Measurements from ENCODE around the gene PTPN21. TPM values are rescaled to one million over a fixed set of nuclear protein-coding genes. Genes with fewer than 3 reads are reported as not detected.

Gene PTPN21
- total and polyA plus RNA-seq, 4 donors = 2.1 to 7.2 (median 3.1) TPM

- DNase-seq (ENCODE audit: low spot score) = no peak
- TF ChIP-seq CTCF (IDR thresholded peaks at IDR 0.05; ENCODE audit: low read depth, low read length, missing input control) (no peak), HNF4A (conservative IDR thresholded peaks at IDR 0.05) (peak in 1 of 2 donors; percentile 31)
- peaks cover 0 to 2% (median under 1%) of the 10 kb centered on the region in 4 donors for H3K4me1 ChIP-seq (ENCODE audit: control insufficient read depth in 4 of 4, insufficient read depth in 4 of 4, low read length in 3 of 4)
- H3K9ac ChIP-seq (ENCODE audit: low read depth in 1 of 2, low read length in 2 of 2) = no peak overlapping the region
- 82% methylated on average over 2 of the region's 2 CpGs for WGBS
- no peak overlapping the region for H3K4me3 ChIP-seq (ENCODE audit: low read depth in 1 of 3, low read length in 3 of 3)
- no peaks in the 10 kb centered on the region for H3K27me3 ChIP-seq (ENCODE audit: control insufficient read depth in 4 of 4, insufficient read depth in 4 of 4, low read length in 3 of 4)
- peaks cover 2 to 71% (median 55%) of the 10 kb centered on the region in 4 donors for H3K36me3 ChIP-seq (ENCODE audit: control insufficient read depth in 4 of 4, insufficient read depth in 3 of 4, low read depth in 1 of 4, low read length in 3 of 4)
- H3K27ac ChIP-seq (ENCODE audit: low read depth in 1 of 2, low read length in 2 of 2) = no peak overlapping the region
- no peaks in the 10 kb centered on the region for H3K9me3 ChIP-seq (ENCODE audit: control insufficient read depth in 4 of 4, low read length in 3 of 4)
Observed at GRCh38 chr14:88598097-88598675, 43.4 kb upstream of the PTPN21 start.

- WGBS = 96% methylated on average over 4 of the region's 4 CpGs
Observed at GRCh38 chr14:88597601-88598000, 42.8 kb upstream of the PTPN21 start.

More at GRCh38 chr14:88597601-88598000, 42.8 kb upstream of the PTPN21 start:
- no peaks in the 10 kb centered on the region for H3K27me3 ChIP-seq (ENCODE audit: control insufficient read depth in 4 of 4, insufficient read depth in 4 of 4, low read length in 3 of 4)
- peaks cover 2 to 67% (median 51%) of the 10 kb centered on the region in 4 donors for H3K36me3 ChIP-seq (ENCODE audit: control insufficient read depth in 4 of 4, insufficient read depth in 3 of 4, low read depth in 1 of 4, low read length in 3 of 4)
- H3K9me3 ChIP-seq (ENCODE audit: control insufficient read depth in 4 of 4, low read length in 3 of 4) = no peaks in the 10 kb centered on the region
- no peak for TF ChIP-seq ATF3 (IDR thresholded peaks at IDR 0.05)
- TF ChIP-seq CTCF (IDR thresholded peaks at IDR 0.05; ENCODE audit: low read depth, low read length, missing input control) = no peak
- no peak for TF ChIP-seq REST (IDR thresholded peaks at IDR 0.05)
- TF ChIP-seq MAX (IDR thresholded peaks at IDR 0.05) = no peak
- TF ChIP-seq ZBTB33 (IDR thresholded peaks at IDR 0.05) = no peak
- no peak for TF ChIP-seq HNF4G (IDR thresholded peaks at IDR 0.05)
- TF ChIP-seq SP1 (IDR thresholded peaks at IDR 0.05) = no peak
- no peak for TF ChIP-seq NR2F2 (IDR thresholded peaks at IDR 0.05)
- TF ChIP-seq FOXA1 (IDR thresholded peaks at IDR 0.05) = no peak
- no peak for TF ChIP-seq EGR1 (IDR thresholded peaks at IDR 0.05; ENCODE audit: low read depth in 2 of 2)
- peaks cover 0 to 2% (median under 1%) of the 10 kb centered on the region in 4 donors for H3K4me1 ChIP-seq (ENCODE audit: control insufficient read depth in 4 of 4, insufficient read depth in 4 of 4, low read length in 3 of 4)
- DNase-seq (ENCODE audit: low spot score) = no peak
- H3K4me3 ChIP-seq (ENCODE audit: low read depth in 1 of 3, low read length in 3 of 3) = no peak overlapping the region
- no peak overlapping the region for H3K9ac ChIP-seq (ENCODE audit: low read depth in 1 of 2, low read length in 2 of 2)
- no peak overlapping the region for H3K27ac ChIP-seq (ENCODE audit: low read depth in 1 of 2, low read length in 2 of 2)
